H1 (cell line): Measurements from ENCODE around the gene INHBA. TPM values are rescaled to one million over a fixed set of nuclear protein-coding genes. Genes with fewer than 3 reads are reported as not detected.

ENCODE experiments used
- CTCF ChIA-PET: fragments of 300-600 bp; sonication (Branson Sonifier 250); formaldehyde crosslinking; loops from one replicate; lab custom pipeline; 2021; ENCODE audit not compliant: partially characterized antibody; lab: Charles Lee
- POLR2A ChIA-PET: fragments of 300-600 bp; sonication (Branson Sonifier 250); formaldehyde crosslinking; loops from one replicate; lab custom pipeline; 2021; ENCODE audit warnings: inconsistent platforms; ENCODE audit not compliant: partially characterized antibody; lab: Charles Lee
- DNase-seq, 2 experiments: peaks; one replicate each; pipeline versions ENCODE4 v3.0.0 to v3.0.0-alpha.2; 2010 to 2022; ENCODE audit warnings: low spot score in 2 of 2, low read depth in 1 of 2, mixed read lengths in 1 of 2
- FAIRE-seq: peaks from 2 replicates; lab custom pipeline; 2011; peaks lifted over from hg19 to GRCh38; lab: Jason Lieb, UNC
- H2AFZ ChIP-seq: 2 replicates; pipeline ENCODE4 v1.8.1; 2012; ENCODE audit warnings: low read length, inconsistent platforms
- H2AK5ac ChIP-seq: 2 replicates; pipeline ENCODE4 v1.6.1; 2013; ENCODE audit warnings: low read depth, low read length
- H2BK120ac ChIP-seq: replicated peaks from 2 replicates; pipeline ENCODE3; 2013; ENCODE audit warnings: low read depth, low read length, inconsistent platforms
- H2BK12ac ChIP-seq: 2 replicates; pipeline ENCODE4 v1.6.1; 2013; ENCODE audit warnings: low read depth, low read length
- H2BK15ac ChIP-seq: 2 replicates; pipeline ENCODE4 v1.6.1; 2013; ENCODE audit warnings: low read length
- H2BK20ac ChIP-seq: 2 replicates; pipeline ENCODE4 v1.6.1; 2013; ENCODE audit warnings: low read length
- H2BK5ac ChIP-seq: 2 replicates; pipeline ENCODE4 v1.6.1; 2013; ENCODE audit warnings: low read depth, low read length
- H3K14ac ChIP-seq: 2 replicates; pipeline ENCODE4 v1.6.1; 2013; ENCODE audit warnings: inconsistent platforms; ENCODE audit not compliant: insufficient read length
- H3K18ac ChIP-seq: 2 replicates; pipeline ENCODE4 v1.6.1; 2013; ENCODE audit warnings: low read length; ENCODE audit errors: extremely low read depth
- H3K23ac ChIP-seq: 2 replicates; pipeline ENCODE4 v1.6.1; 2013; ENCODE audit warnings: inconsistent platforms; ENCODE audit not compliant: insufficient read length
- H3K23me2 ChIP-seq: 2 replicates; pipeline ENCODE4 v1.6.1; 2013; ENCODE audit warnings: low read depth, low read length
- H3K27ac ChIP-seq: 2 replicates; pipeline ENCODE4 v1.6.1; 2011; ENCODE audit warnings: low read depth, low read length, inconsistent platforms
- H3K27me3 ChIP-seq, 4 experiments: replicated peaks in 1 of 4; 1 replicate in 1 of 4; 2 replicates in 3 of 4; pipeline versions ENCODE4 v1.6.1 to v1.8.1; 2011 to 2013; ENCODE audit warnings: low read length in 3 of 4, mild to moderate bottlenecking in 3 of 4, inconsistent platforms in 2 of 4, mixed read lengths in 2 of 4, moderate library complexity in 1 of 4; ENCODE audit not compliant: control insufficient read depth in 3 of 4, insufficient read depth in 3 of 4; ENCODE audit errors: extremely low read depth in 1 of 4
- H3K36me3 ChIP-seq, 4 experiments: 2 replicates each; pipeline versions ENCODE4 v1.6.1 to v1.8.1; 2011 to 2013; ENCODE audit warnings: mild to moderate bottlenecking in 4 of 4, low read length in 3 of 4, moderate library complexity in 2 of 4, control low read depth in 1 of 4, inconsistent platforms in 1 of 4; ENCODE audit not compliant: insufficient read depth in 4 of 4, control insufficient read depth in 2 of 4
- H3K4ac ChIP-seq: replicated peaks from 2 replicates; pipeline ENCODE3; 2013; ENCODE audit warnings: low read length, low read depth, mixed read lengths, inconsistent platforms; ENCODE audit not compliant: insufficient read length
- H3K4me1 ChIP-seq, 4 experiments: replicated peaks in 1 of 4; 1 replicate in 1 of 4; 2 replicates in 3 of 4; pipeline versions ENCODE4 v1.6.1 to v1.8.1; 2011 to 2013; ENCODE audit warnings: low read length in 3 of 4, inconsistent platforms in 2 of 4, mixed read lengths in 1 of 4; ENCODE audit not compliant: insufficient read depth in 4 of 4, control insufficient read depth in 3 of 4
- H3K4me2 ChIP-seq, 2 experiments: 2 replicates each; pipeline versions ENCODE4 v1.6.1 to v1.8.1; 2011 to 2013; ENCODE audit warnings: low read depth in 2 of 2, low read length in 2 of 2, control low read depth in 1 of 2, inconsistent platforms in 1 of 2, mild to moderate bottlenecking in 1 of 2; ENCODE audit not compliant: insufficient read depth in 1 of 2
- H3K4me3 ChIP-seq, 4 experiments: fragments of 200-600, 300-600 bp in 1 of 4; sonication (generic), shearing (Covaris generic), sonication (Bioruptor Twin) in 1 of 4; 2 replicates each; pipeline versions ENCODE4 v1.5.1 to v1.8.1; 2011 to 2016; ENCODE audit warnings: low read length in 4 of 4, low read depth in 3 of 4, control low read depth in 2 of 4, inconsistent platforms in 2 of 4, mild to moderate bottlenecking in 2 of 4, mixed read lengths in 1 of 4, moderate library complexity in 1 of 4; ENCODE audit not compliant: insufficient read depth in 2 of 4; ENCODE audit errors: extremely low read depth in 1 of 4
- H3K56ac ChIP-seq: replicated peaks from 2 replicates; pipeline ENCODE3; 2013; ENCODE audit warnings: low read depth, mild to moderate bottlenecking, mixed read lengths, low read length, inconsistent platforms; ENCODE audit not compliant: insufficient read length
- H3K79me1 ChIP-seq: 2 replicates; pipeline ENCODE4 v1.6.1; 2013; ENCODE audit warnings: low read depth, low read length, control low read depth
- H3K79me2 ChIP-seq, 2 experiments: 2 replicates each; pipeline versions ENCODE4 v1.6.1 to v1.8.1; 2012 to 2013; ENCODE audit warnings: low read length in 2 of 2, mild to moderate bottlenecking in 2 of 2, inconsistent platforms in 1 of 2; ENCODE audit not compliant: insufficient read depth in 2 of 2, control insufficient read depth in 1 of 2
- H3K9ac ChIP-seq, 4 experiments: replicated peaks in 1 of 4; 1 replicate in 1 of 4; 2 replicates in 3 of 4; pipeline versions ENCODE4 v1.6.1 to v1.8.1; 2011 to 2013; ENCODE audit warnings: low read depth in 3 of 4, low read length in 3 of 4, control low read depth in 2 of 4, mild to moderate bottlenecking in 2 of 4, moderate library complexity in 2 of 4, inconsistent platforms in 1 of 4; ENCODE audit errors: extremely low read depth in 1 of 4
- H3K9me3 ChIP-seq, 2 experiments: 2 replicates each; pipeline versions ENCODE4 v1.6.1 to v1.8.1; 2012 to 2013; ENCODE audit warnings: mild to moderate bottlenecking in 2 of 2, moderate library complexity in 2 of 2, control low read depth in 1 of 2, inconsistent platforms in 1 of 2, low read depth in 1 of 2, low read length in 1 of 2, mixed read lengths in 1 of 2; ENCODE audit not compliant: insufficient read depth in 2 of 2
- H4K20me1 ChIP-seq, 2 experiments: replicated peaks in 1 of 2; 2 replicates each; pipeline versions ENCODE3 to v1.8.1; 2011 to 2013; ENCODE audit warnings: inconsistent platforms in 2 of 2, low read length in 2 of 2, mild to moderate bottlenecking in 1 of 2; ENCODE audit not compliant: insufficient read depth in 2 of 2, control insufficient read depth in 1 of 2
- H4K5ac ChIP-seq: 2 replicates; pipeline ENCODE4 v1.6.1; 2013; ENCODE audit warnings: low read length, low read depth, mixed read lengths, inconsistent platforms; ENCODE audit not compliant: insufficient read length
- H4K8ac ChIP-seq: 2 replicates; pipeline ENCODE4 v1.8.0; 2013; ENCODE audit warnings: mild to moderate bottlenecking, moderate library complexity, low read length, inconsistent platforms; ENCODE audit not compliant: insufficient read depth; ENCODE audit errors: extremely low read depth
- H4K91ac ChIP-seq: replicated peaks from 2 replicates; pipeline ENCODE3; 2013; ENCODE audit warnings: low read length, mixed read lengths, inconsistent platforms; ENCODE audit not compliant: insufficient read length
- KDM4A ChIP-seq: IDR thresholded peaks from one replicate; pipeline ENCODE4 v1.7.1; 2012; ENCODE audit warnings: low read depth, mild to moderate bottlenecking, moderate library complexity, low read length, inconsistent platforms; ENCODE audit not compliant: severe bottlenecking
- MAFK ChIP-seq: IDR thresholded peaks from 2 replicates; pipeline ENCODE4 v1.6.1; 2012; ENCODE audit warnings: low read depth, mild to moderate bottlenecking, improper control_type of control experiment, low read length
- POLR2A ChIP-seq, 2 experiments: IDR thresholded peaks; 1 replicate in 1 of 2; 2 replicates in 1 of 2; pipeline ENCODE4 v1.6.1; 2011; ENCODE audit warnings: low read depth in 2 of 2, low read length in 2 of 2, mild to moderate bottlenecking in 2 of 2; ENCODE audit errors: control extremely low read depth in 1 of 2
- POLR2AphosphoS5 ChIP-seq: IDR thresholded peaks from 2 replicates; pipeline ENCODE4 v1.6.1; 2011; ENCODE audit warnings: low read depth, low read length
- RAD21 ChIP-seq, 2 experiments: IDR thresholded peaks in 1 of 2; conservative IDR thresholded peaks in 1 of 2; 2 replicates each; pipeline ENCODE4 v1.6.1; 2011; ENCODE audit warnings: low read depth in 2 of 2, low read length in 2 of 2, improper control_type of control experiment in 1 of 2, inconsistent platforms in 1 of 2, mild to moderate bottlenecking in 1 of 2, moderate library complexity in 1 of 2
- RBBP5 ChIP-seq: IDR thresholded peaks from 2 replicates; pipeline ENCODE4 v1.7.1; 2012; ENCODE audit warnings: low read depth, mild to moderate bottlenecking, inconsistent platforms, low read length, moderate library complexity, borderline replicate concordance
- RFX5 ChIP-seq: IDR thresholded peaks from 2 replicates; pipeline ENCODE4 v1.6.1; 2011; ENCODE audit warnings: low read depth, low read length, improper control_type of control experiment, borderline replicate concordance
- TCF12 ChIP-seq: IDR thresholded peaks from 2 replicates; pipeline ENCODE4 v1.6.1; 2011; ENCODE audit warnings: low read depth, mild to moderate bottlenecking, low read length
- WGBS, 2 experiments: shearing (Covaris generic) in 1 of 2; methylation state at CpG; one replicate each; pipeline versions ENCODE4 v1.1.6 to v1.1.7; 2013 to 2015; ENCODE audit warnings: low lambda C conversion rate in 2 of 2, mixed read lengths in 2 of 2, inconsistent platforms in 1 of 2, low coverage in 1 of 2, missing lambda C conversion rate in 1 of 2; ENCODE audit not compliant: insufficient replicate concordance in 2 of 2, insufficient coverage in 1 of 2, insufficient read length in 1 of 2; ENCODE audit errors: extremely low coverage in 1 of 2, missing lambda C conversion rate in 1 of 2; 5-methylcytosine and 5-hydroxymethylcytosine counted together
- polyA plus RNA-seq, 7 experiments: library from polyadenylated mRNA; depleted of rRNA in 3 of 7; stranded (reverse) in 5 of 7; unstranded in 2 of 7; fragments of >200 nt in 5 of 7; fragments of 200-250 nt in 2 of 7; gene quantifications; 1 replicate in 5 of 7; 2 replicates in 1 of 7; 4 replicates in 1 of 7; pipeline versions ENCODE4 v1.2.1 to v1.2.3, GENCODE V29; 2011 to 2013; ENCODE audit warnings: missing spikeins in 2 of 7, mixed read lengths in 2 of 7
- total RNA-seq: library from RNA; stranded (reverse); fragmentation: NEBNext Ultra II Directional; extraction: Animal tissue kit (Norgen Biotek cat#: 25700); gene quantifications from 2 replicates; pipeline ENCODE4 v1.2.1, GENCODE V29; 2021

INHBA gene
- total and polyA plus RNA-seq, 2 of the 8 experiments (the other 6 are each of a cell fraction or from before 2014, with no cell fraction given), result 1.1 to 2.7 TPM

DNA sequence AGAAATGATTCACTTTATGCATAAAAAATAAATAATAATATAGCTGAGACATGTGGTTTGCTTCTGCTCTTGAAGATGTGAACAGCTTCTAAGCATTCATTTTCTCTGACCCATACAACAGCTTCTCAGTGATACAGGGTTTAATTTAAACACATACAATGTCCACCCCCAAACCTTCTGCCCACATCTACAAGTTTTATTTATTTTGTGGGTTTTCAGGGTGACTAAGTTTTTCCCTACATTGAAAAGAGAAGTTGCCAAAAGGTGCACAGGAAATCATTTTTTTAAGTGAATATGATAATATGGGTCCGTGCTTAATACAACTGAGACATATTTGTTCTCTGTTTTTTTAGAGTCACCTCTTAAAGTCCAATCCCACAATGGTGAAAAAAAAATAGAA, 17.2 kb downstream of the INHBA start:
- no peak overlapping the region for H3K4me2 ChIP-seq
- H3K4ac ChIP-seq, result no peak overlapping the region
- no peak overlapping the region for H3K56ac ChIP-seq
- no peak overlapping the region for H2BK120ac ChIP-seq
- H3K79me2 ChIP-seq, result no peaks in the 10 kb centered on the region
- TF ChIP-seq RBBP5 (no peak), TCF12 (no peak), KDM4A (no peak), MAFK (no peak), POLR2AphosphoS5 (no peak), POLR2A (IDR thresholded peaks at IDR 0.05; ENCODE audit: control extremely low read depth in 1 of 2, low read depth in 2 of 2, low read length in 2 of 2) (no peak), RAD21 (IDR thresholded peaks at IDR 0.05 in 1 of 2, conservative IDR thresholded peaks at IDR 0.05 in 1 of 2; ENCODE audit: low read depth in 2 of 2, low read length in 2 of 2) (no peak), RFX5 (no peak)
- H2AFZ ChIP-seq, result no peak overlapping the region
- FAIRE-seq (no peak), DNase-seq (no peak)
- H3K4me3 ChIP-seq, result no peak overlapping the region
- H2BK20ac ChIP-seq, result no peak overlapping the region
- WGBS, 2 experiments, result 100% methylated on average over 1 of the region's 1 CpG; no CpG with 5 or more reads in 1 of the 2 experiments
- no peak overlapping the region for H2BK15ac ChIP-seq
- H4K91ac ChIP-seq, result no peak overlapping the region
- no peak overlapping the region for H3K23ac ChIP-seq
- no peak overlapping the region for H2BK5ac ChIP-seq
- H4K5ac ChIP-seq, result no peak overlapping the region
- ChIA-PET CTCF (interaction anchor here (2.1 kb wide), 1 partner anchor 20 kb away, joined by 8 read pairs; no protein-coding TSS in a partner anchor), POLR2A (no interaction called here)
- peaks cover 0 to 3% (median 0%) of the 10 kb centered on the region in 4 experiments; a peak in 1 of 7 replicates for H3K4me1 ChIP-seq
- H3K9ac ChIP-seq, result no peak overlapping the region
- H2BK12ac ChIP-seq, result no peak overlapping the region
- no peak overlapping the region for H4K8ac ChIP-seq
- no peaks in the 10 kb centered on the region for H3K27me3 ChIP-seq
- no peaks in the 10 kb centered on the region for H3K79me1 ChIP-seq
- H4K20me1 ChIP-seq, result no peaks in the 10 kb centered on the region
- H3K23me2 ChIP-seq, result peaks cover 2% of the 10 kb centered on the region; the same call in 1 of the 2 replicates
- H3K27ac ChIP-seq, result no peak overlapping the region
- H3K36me3 ChIP-seq, result peaks cover 0 to 7% (median 0%) of the 10 kb centered on the region in 4 experiments; a peak in 1 of 8 replicates
- H2AK5ac ChIP-seq, result no peak overlapping the region
- H3K18ac ChIP-seq, result no peak overlapping the region
- no peak overlapping the region for H3K14ac ChIP-seq
- no peaks in the 10 kb centered on the region for H3K9me3 ChIP-seq
